ENCODE measurements around the gene CNTNAP2. TPM values are rescaled to one million over a fixed set of nuclear protein-coding genes. Genes with fewer than 3 reads are reported as not detected.

CNTNAP2 gene
- total RNA-seq, 1 experiment from 2014 or later, result 60.0 TPM

GRCh38 chr7:148223738-148224137 lies 2107.1 kb downstream of the CNTNAP2 start:
- Histone ChIP-seq H3K4me3 (ENCODE audit: low read depth, low read length, poor library complexity, severe bottlenecking) (no peak overlapping the region), H3K4me1 (ENCODE audit: insufficient read depth, low read length, poor library complexity, severe bottlenecking) (no peaks in the 10 kb centered on the region), H3K27ac (ENCODE audit: low read depth, low read length, poor library complexity, severe bottlenecking) (no peak overlapping the region), H3K27me3 (replicated peaks; ENCODE audit: insufficient read depth, low read depth, low read length, poor library complexity) (no peaks in the 10 kb centered on the region), H3K9me3 (ENCODE audit: low read depth, low read length, poor library complexity, severe bottlenecking) (no peaks in the 10 kb centered on the region), H3K36me3 (ENCODE audit: insufficient read depth, low read length, poor library complexity, severe bottlenecking) (no peaks in the 10 kb centered on the region)
- POLR2A ChIA-PET (ENCODE audit: low non-redundant PET), result no interaction called here
- BruUV-seq (replicated peaks), result no TSS peak
- CTCF ChIA-PET, result no interaction called here
- TF ChIP-seq EZH2 (IDR thresholded peaks at IDR 0.05; ENCODE audit: borderline replicate concordance, low read depth, low read length, poor library complexity, severe bottlenecking), result no peak
- no peak for TF ChIP-seq CTCF (conservative IDR thresholded peaks at IDR 0.05; ENCODE audit: low read depth, low read length)
- DNase-seq (ENCODE audit: low spot score), result no peak
- intact Hi-C loops (cut with micrococcal nuclease; ENCODE audit: unreplicated experiment), result no loop called here

- no peaks in the 10 kb centered on the region for H3K4me1 ChIP-seq (ENCODE audit: insufficient read depth, low read length, poor library complexity, severe bottlenecking)
- H3K4me3 ChIP-seq (ENCODE audit: low read depth, low read length, poor library complexity, severe bottlenecking), result no peak overlapping the region
- no peak for TF ChIP-seq CTCF (conservative IDR thresholded peaks at IDR 0.05; ENCODE audit: low read depth, low read length)
- H3K27me3 ChIP-seq (replicated peaks; ENCODE audit: insufficient read depth, low read depth, low read length, poor library complexity), result no peaks in the 10 kb centered on the region
- no peaks in the 10 kb centered on the region for H3K9me3 ChIP-seq (ENCODE audit: low read depth, low read length, poor library complexity, severe bottlenecking)
- no peaks in the 10 kb centered on the region for H3K36me3 ChIP-seq (ENCODE audit: insufficient read depth, low read length, poor library complexity, severe bottlenecking)
- CTCF ChIA-PET, result no interaction called here
- no peak for DNase-seq (ENCODE audit: low spot score)
- BruUV-seq (replicated peaks), result no TSS peak
- H3K27ac ChIP-seq (ENCODE audit: low read depth, low read length, poor library complexity, severe bottlenecking), result no peak overlapping the region
- intact Hi-C loops (cut with micrococcal nuclease; ENCODE audit: unreplicated experiment), result no loop called here
- POLR2A ChIA-PET (ENCODE audit: low non-redundant PET), result no interaction called here
Measured at GRCh38 chr7:148230296-148230695, 2113.7 kb downstream of the CNTNAP2 start.

- no peaks in the 10 kb centered on the region for H3K4me1 ChIP-seq (ENCODE audit: insufficient read depth, low read length, poor library complexity, severe bottlenecking)
- intact Hi-C loops (cut with micrococcal nuclease; ENCODE audit: unreplicated experiment), result no loop called here
- ChIA-PET CTCF (no interaction called here), POLR2A (ENCODE audit: low non-redundant PET) (no interaction called here)
- no peak for DNase-seq (ENCODE audit: low spot score)
- TF ChIP-seq CTCF (conservative IDR thresholded peaks at IDR 0.05; ENCODE audit: low read depth, low read length) (no peak), EZH2 (IDR thresholded peaks at IDR 0.05; ENCODE audit: borderline replicate concordance, low read depth, low read length, poor library complexity, severe bottlenecking) (no peak)
- H3K4me3 ChIP-seq (ENCODE audit: low read depth, low read length, poor library complexity, severe bottlenecking), result no peak overlapping the region
- H3K27ac ChIP-seq (ENCODE audit: low read depth, low read length, poor library complexity, severe bottlenecking), result no peak overlapping the region
- H3K9me3 ChIP-seq (ENCODE audit: low read depth, low read length, poor library complexity, severe bottlenecking), result no peaks in the 10 kb centered on the region
- H3K27me3 ChIP-seq (replicated peaks; ENCODE audit: insufficient read depth, low read depth, low read length, poor library complexity), result no peaks in the 10 kb centered on the region
- BruUV-seq (replicated peaks), result no TSS peak
- no peaks in the 10 kb centered on the region for H3K36me3 ChIP-seq (ENCODE audit: insufficient read depth, low read length, poor library complexity, severe bottlenecking)
Measured at GRCh38 chr7:148230883-148231282, 2114.3 kb downstream of the CNTNAP2 start.
